CD4-positive, alpha-beta T cell treated with Interleukin-10 for 1 hour (primary cell): ENCODE data around the gene C3.
"Not testable (repeated sequence)": the region's sequence is repeated elsewhere in the genome, so short reads cannot be mapped to it uniquely, and the experiment has no call there.

Experiments used
- DNase-seq: peaks from one replicate; pipeline ENCODE4 v3.0.0-alpha.2; 2020

The C3 gene

DNA sequence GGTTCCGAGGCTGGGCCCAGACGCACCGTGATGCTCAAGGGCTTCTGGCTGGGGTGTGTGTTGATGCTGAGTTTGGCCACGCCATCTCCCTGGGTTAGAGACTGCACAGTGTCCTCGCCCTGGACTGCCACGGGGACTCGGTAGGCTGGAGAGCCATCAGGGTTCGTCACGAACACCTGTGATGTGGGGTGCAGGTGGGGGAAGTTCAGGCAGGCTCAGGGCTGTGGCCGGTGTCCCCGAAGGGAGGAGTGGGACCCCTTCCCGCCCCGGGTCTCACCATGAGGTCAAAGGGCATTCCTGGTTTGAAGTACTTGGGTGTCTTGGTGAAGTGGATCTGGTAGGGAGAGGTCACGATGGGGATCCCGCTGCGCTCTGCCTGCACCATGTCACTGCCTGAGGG is 8.2 kb downstream of the C3 start:
- DNase-seq, result no peak

DNA sequence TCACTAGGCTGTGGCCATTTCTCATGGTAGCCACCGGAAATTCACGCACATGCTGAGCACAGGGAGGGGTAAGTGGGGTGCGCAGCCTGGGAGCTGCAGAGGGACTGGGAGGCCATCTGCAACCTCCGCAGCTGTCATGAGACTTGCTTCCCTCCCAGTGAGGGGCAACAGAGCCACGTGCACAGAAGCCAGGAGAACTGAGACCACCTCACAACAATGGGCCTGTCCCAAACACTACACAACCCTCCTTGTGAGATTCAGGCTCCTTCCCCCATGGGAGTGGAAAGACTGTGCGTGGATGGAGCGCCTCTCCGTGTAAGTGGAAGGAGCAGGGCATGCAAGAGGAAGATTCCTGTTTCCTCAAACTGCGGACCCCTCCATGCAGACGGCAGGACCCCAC is 8.8 kb downstream of the C3 start:
- no peak for DNase-seq

DNA sequence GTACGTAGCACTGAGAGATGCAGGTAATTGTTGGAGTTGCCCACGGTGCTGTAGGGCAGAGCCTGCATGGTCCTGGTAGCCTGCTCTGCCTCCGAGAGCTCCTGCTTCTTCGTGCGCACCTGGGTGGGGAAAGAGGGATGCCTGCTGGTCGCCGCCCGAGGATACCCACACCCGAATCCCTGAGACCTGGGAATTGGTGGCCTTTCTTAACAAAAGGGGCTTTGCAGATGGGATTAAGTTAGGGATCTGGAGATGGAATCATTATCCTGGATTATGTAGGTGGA is 9.4 kb downstream of the C3 start:
- DNase-seq, result no peak

DNA sequence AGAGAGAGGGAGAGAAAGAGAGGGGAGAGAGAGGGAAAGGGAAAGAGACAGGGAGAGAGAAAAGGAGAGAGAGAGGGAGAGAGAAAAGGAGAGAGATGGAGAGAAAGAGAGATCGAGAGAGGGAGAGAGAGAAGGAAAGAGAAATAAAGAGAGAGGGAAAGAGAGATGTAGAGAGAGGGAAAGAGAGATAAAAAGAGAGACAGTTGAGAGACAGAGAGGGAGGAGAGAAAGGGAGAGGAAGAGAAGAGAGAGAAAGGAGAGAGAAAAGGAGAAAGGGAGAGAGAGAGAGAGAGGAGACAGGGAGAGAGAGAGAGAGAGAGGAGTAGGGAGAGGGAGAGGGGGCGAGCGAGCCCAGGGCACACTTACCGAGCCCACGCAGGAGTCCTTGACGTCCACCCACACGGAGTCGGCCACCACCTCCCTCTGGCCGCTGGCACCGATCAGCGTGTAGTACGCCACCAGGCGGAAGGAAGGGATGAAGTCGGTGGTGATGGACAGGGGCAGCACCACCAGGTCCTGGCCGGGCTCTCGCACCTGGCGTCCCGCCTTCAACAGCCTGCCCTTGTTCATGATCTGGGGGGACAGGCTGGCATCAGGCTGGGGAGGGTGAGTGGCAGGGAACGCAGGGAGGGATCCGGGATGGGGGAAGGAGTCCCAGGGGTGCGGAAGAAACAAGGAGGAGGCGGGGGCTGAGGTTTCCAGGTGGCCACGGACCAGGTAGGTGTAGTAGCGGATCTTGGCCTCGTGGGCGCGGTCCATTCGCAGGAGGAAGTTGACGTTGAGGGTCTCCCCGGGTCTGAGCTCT is 10.0 kb downstream of the C3 start:
- no peak for DNase-seq

DNA sequence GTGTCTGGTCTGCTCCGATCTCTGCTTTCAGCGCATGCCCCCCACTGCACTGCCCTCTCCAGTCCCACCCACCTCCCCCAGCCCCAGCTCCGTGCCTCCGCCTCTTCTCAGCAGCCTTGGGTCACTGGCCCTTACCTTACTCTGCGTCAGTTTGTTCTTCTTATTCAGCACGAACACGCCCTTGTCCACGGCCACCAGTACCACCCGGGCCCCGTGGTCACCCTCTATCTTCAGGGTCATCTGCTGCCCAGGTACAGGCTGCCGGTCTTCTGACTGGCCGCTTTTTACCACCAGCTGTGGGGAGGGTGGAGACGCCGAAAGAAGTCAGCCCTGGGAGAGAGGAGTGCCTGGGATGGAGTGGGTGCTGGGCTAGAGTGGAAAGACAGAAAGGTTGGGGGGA is 10.9 kb downstream of the C3 start:
- no peak for DNase-seq

DNA sequence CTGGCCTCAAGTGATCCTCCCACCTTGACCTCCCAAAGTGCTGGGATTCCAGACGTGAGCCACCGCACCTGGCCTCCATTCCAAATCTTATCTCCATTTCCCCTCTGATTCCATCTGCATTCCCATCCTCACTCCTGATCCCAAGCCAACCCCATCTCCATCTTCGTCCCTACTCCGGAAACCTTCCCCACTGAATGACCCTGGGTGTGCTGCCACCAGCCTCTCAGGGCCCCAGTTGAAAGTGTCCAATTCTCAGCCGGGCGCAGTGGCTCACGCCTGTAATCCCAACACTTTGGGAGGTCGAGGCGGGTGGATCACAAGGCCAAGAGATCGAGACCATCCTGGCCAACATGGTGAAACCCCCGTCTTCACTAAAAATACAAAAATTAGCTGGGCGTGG is 11.5 kb downstream of the C3 start:
- DNase-seq, result not testable (repeated sequence)

DNA sequence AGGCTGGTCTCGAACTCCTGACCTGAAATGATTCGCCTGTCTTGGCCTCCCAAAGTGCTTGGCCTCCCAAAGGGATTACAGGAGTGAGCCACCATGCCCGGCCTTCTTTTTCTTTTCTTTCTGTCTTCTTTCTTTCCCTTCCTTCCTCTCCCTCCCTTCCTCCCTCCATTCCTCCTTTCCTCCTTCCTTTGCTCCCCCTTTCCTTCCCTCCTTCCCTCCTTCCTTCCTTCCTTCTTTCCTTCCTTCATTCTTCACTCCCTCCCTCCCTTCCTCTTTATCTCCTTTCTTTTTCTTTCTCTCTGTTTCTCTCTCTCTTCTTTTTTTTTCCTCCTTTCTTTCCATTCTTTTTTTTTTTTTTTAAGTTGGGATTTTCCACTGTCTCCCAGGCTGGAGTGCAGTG is 12.1 kb downstream of the C3 start:
- no peak for DNase-seq

DNA sequence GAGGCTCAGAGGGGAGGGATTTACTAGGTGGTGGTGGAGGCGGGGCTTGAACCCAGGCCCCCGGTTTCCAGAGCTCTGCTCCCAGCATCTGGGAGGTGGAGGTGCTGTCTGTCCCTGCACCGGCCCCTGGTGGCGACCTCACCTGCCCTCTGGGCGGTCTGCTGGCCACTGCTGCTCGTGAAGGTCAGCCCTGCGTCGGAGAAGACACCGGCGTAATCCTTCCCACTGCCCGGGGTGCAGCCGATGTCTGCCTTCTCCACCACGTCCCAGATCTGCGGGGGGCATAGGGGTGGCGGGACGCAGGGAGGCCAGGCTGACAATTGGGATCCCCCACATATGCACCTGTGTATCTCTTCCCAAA is 12.8 kb downstream of the C3 start:
- DNase-seq, result no peak

DNA sequence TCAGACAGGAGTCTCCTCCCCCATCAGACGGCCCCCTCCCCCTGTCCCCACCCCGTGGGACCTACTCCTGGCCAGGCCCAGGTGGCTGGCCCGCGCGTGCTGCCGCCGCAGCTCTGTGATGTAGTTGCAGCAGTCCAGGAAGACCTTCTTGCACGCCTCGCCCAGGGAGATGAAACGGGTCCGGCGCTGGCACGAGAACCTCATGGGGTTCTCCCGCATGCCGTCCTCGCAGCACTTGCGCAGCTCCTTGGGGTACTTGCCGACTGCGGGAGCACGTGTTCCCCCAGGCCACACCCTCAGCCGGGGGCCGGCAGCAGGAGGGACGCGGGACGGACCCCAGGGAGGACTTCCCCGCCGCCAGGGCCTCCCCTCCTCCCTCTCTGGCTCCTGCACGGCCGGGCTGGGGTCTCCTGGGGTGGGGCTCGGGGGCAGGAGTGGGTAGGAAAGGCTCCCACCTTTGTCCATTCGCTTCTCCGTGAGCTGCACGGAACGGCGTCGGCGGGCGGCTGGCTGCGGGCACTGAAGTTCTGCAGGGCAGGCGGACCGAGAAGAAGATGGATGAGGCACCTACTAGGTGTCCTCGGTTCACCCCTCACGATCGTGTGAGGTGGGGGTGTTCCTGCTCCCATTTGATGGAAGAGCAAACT is 13.3 kb downstream of the C3 start:
- no peak for DNase-seq

DNA sequence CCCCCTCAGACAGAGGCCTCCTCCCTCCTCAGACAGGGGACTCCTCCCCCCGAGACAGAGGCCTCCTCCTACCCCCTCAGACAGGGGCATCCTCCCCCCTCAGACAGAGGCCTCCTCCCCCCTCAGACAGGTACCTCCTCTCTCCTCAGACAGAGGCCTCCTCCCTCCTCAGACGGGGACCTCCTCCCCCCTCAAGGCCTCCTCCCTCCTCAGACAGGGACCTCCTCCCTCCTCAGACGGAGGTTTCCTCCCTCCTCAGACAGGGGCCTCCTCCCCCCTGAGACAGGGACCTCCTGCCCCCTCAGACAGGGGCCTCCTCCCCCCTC is 13.9 kb downstream of the C3 start:
- DNase-seq, result no peak

DNA sequence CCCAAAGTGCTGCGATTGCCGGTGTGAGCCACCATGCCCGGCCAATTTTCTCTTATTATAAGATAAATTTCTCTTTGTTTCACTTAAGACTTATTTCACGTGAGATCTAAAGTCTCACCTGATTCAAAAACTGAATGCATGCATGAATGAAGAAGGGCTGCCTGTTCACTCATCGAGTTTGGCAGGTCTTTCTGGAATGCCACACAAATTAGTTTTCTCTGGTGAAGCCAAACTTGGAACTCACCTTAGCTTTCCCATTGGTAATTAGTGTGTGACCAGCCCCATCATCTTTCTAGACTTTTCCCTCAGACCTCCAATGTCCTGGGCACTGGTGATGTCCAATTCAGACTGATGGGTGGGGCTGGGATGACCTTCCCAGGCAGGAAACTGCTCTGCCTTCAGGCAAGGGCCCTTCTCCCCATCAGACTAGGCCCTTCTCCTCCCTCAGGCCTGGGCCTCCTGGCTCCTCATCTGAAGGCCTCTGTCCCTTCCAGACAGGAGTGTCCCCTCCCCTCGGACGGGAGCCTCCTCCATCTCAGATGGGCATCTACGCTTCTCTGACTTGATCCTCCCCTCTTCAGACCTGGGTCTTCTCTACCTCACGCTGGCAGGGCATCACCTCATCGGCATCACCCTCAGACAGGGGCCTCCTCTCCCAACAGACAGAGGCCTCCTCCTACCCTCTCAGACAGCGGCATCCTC is 14.4 kb downstream of the C3 start:
- DNase-seq, result no peak

DNA sequence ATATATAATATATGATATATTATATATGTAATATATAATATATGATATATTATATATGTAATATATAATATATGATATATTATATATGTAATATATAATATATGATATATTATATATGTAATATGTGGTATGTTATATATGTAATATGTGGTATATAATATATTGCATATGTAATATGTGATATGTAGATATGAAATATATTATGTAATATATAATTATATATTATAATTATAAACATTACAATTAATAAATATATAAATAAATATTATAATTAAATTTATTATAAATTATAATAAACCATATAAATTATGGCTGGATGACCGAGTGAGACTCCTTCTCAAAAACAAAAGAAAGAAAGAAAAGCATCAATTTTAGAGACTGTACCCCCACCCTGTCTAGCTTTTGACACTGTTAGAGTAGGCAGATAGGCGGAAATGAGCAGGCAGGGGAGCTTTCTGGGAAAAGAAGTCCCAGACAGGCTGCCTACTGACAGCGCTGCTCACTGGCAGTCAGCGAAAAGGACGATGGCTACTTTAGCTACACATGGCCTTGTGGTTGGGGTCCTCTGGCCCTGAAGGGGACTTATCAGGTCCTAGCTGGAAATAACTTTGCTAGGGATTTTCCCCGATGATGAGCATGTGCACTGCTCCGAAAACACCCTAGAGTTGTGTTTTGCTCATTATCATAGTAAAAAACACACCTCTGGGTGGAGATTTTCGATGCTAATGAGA is 19.7 kb downstream of the C3 start:
- no peak for DNase-seq

DNA sequence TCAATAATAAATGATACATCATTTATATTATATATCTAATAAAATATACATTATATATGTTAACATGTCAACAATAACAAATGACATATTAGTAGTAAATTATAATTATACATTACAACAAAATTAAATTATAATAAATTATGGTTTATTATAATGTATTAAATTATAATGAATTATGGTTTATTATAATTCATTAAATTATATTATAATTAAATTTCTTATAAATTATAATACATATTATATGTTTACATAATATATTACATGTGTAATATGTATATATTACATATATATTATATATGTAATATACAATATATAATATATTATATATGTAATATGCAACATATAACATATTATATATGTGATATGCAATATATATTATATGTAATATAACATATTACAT is 20.5 kb downstream of the C3 start:
- DNase-seq, result no peak

DNA sequence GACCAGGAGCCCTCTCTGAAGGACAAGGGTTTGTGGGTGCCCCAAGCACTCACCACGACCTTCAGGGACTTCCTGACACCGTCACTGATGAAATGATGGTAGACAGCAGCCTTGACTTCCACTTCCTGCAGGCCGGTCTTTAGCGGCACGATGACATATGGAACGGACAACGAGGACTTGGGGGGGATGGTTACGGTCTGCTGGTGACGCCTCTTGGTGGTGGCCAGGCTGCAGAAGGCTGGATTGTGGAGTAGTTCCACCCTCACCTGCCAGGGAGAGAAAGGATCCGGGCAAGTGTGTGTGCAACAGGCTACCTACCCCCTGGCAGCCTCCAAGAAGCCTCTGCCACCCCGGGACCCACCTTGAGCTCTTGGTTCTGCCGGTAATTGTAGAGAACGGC is 23.2 kb downstream of the C3 start:
- DNase-seq, result no peak

DNA sequence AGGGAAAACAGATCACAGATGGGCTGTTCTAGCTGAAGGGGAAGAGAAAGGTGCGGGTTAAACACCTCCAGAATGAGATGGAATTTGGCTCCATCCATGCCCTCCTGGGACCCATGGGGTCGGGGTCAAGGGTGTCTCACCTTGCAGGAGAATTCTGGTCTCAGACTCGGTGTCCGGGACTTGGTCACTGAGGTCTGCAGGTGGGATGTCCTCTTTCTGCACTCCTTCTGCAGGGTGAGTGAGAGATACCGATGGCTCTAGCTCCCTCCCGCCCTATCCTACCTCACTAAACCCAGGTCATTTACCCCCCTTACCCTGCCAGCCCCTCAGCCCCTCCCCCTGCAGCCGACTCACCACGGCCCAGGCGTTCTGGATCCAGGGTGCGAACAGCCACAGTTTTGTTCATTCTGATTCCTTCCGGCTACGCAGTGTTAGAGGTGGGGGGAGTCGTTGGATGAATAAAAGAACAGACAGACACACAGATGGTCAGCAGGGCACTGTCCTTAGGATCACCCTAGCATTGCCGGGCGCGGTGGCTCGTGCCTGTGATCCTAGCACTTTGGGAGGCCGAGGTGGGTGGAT is 24.1 kb downstream of the C3 start:
- no peak for DNase-seq

DNA sequence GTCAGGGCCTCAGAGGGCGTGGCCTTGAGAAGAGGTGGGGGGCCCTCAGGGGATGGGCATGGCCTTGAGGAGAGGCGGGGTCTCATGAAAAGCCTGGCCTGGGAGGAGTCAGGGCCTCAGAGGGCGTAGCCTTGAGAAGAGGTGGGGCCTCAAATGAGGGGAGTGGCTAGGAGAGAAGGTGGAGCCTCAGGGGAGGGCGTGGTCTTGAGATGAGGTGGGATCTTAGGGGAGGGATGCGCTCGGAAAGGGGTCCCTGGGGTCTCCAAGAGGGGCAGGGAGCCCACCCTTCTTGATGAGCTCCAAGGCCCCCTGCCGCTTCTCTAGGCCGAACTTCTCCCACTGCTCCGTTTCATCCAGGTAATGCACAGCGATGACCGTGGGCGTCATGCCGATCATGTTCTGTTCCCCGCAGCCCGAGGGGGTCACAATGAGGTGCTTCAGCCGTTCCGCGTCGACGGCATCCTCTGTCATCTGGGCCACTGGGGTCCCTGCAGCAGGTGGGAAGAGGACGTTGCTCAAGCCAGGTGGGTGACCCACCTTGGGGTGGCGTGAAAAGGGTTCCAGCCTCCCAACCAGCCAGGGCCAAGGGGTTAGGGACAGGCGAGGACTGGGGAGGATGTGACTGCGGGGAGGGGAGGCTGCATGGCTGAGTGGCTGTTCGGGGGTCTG is 26.2 kb downstream of the C3 start:
- no peak for DNase-seq

DNA sequence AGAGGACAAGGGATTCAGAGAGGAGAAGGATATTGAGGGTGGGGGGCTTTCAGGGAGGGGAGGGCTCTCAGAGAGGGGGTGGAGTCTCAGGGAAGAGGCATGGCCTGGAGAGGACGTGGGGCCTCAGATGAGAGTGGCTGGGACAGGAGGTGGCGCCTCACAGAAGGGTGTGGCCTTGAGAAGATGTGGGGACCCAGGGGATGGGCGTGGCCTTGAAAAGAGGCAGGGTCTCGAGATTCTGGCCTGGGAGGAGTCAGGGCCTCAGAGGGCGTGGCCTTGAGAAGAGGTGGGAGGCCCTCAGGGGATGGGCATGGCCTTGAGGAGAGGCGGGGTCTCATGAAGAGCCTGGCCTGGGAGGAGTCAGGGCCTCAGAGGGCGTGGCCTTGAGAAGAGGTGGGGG is 26.8 kb downstream of the C3 start:
- DNase-seq, result no peak

DNA sequence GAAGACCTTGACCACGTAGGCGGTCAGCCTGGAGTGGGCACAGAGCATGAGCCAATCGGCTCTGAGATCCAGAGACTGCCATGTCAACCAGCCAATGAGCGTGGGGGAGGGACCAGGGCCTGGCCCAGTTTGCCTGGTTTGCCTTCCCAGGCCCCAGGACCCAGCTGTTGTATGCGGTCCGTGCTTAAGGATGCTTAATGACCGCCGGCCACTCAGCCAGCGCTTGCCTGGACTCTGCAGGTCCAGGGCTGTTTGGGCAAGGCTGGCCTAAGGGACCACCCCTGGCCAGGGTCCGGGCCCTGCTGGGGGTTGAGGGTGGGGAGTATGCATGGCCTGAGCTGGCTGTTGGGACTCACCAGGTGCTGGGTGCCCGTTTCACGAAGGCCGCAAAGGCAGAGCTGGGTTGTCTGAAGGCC is 27.4 kb downstream of the C3 start:
- no peak for DNase-seq

DNA sequence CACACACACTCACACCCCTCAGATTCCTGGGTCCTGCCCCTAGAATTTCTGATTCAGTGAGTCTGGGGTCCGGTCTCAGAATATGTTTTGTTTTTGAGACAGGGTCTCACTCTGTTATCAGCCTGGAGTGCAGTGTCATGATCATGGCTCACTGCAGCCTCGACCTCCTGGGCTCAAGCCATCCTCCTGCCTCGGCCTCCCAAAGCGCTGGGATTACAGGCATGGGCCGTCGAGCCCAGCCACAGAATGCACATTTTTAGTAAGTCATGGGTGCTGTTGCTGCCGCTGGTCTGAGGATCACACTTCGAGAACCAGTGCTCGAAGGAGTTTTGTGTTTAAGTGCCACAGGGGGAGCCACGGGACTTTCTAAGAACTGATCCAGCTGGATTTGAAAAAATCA is 28.4 kb downstream of the C3 start:
- no peak for DNase-seq

DNA sequence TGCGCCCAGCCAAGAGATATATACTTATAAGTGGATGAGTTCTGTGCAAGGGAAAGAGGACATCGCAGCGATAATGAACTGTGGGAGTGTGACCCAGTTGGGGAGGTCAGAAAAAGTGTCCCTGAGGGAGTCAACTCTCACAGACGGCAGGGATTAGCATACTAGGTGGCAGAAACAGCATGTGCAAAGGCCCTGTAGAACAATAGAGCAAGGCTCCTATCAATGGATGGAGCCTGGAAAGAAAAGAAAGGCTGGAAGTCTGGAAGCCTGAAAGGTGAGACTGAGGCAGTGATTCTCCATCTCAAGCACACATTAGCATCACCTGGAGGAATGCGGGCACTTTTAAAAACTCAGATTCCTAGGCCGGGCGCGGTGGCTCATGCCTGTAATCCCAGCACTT is 29.1 kb downstream of the C3 start:
- no peak for DNase-seq

DNA sequence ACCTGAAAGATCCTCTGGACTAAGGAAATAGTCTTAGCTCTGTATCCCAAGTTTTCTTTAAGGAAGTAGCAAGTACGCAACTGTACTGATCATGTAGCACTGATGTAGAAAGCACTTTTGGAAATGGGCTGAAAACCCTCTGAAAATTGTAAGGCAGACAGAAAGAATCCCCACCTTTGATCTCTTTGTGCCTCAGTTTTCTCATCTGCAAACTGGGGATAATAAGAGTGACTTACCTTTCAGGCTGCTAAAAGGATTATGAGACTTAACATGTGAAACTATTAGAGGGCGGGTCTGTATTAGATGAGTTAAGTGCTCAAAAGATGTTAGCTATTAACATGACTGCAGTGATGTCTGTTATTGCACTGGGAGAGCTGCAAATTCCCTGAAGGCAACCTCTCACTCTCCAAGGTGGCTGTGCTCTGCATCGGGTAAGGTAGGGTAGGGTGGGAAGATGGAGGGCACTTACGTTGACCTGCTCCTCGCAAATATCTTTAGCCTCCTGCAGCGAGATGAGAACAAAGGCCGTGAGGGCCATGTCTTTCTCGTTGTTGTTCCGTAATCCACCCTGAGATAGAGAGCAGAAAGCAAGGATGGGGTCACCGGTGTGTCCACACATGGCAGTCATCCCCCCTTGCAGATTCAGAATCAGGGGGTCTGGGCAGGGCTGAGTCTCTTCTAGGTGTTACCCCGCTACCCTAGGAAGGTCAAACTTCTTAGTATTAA is 30.1 kb downstream of the C3 start:
- DNase-seq, result no peak

DNA sequence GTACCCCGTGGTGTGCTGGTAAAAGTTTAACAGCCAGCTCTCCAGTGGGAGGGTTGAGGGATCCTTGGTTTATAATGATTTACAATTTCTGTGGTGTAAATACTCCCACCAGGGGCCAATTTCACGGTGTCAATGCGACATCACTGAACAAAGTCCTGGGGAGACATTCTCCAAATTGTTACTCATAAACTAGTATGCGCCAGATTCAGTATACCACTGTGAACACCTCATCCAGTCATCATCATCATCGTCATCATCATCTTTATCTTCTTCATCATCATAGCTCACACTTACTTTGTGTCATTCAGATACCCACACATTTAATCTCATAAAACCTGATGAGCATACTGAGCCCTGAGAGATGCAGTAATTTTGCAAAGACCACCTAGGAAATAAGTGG is 33.3 kb downstream of the C3 start:
- no peak for DNase-seq

DNA sequence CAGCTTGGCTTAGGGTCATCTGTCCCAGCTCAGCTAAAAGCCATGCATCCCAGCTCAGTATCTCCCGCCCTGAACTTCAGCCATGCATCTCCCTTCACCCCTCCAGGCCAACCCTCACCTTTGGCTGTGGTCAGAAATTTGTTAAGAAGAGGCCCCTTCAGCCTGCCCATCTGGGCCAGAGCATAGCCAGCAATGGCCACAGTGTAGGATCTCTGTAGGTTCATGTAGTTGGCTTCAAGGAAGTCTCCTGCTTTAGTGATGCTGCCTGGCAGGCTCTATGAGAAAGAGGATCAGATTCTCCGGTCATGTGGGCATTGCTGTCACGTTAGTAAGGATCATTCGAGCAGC is 33.8 kb downstream of the C3 start:
- DNase-seq, result no peak
